GM12878 (cell line): Measurements from ENCODE around the gene HVCN1. TPM values are rescaled to one million over a fixed set of nuclear protein-coding genes. Genes with fewer than 3 reads are reported as not detected.

Source experiments
- ATAC-seq: fragments of 200-7000 bp; cut with Tn5 transposase; 3 replicates; pipeline ENCODE4 v1.9.1; 2020; ENCODE audit warnings: mild to moderate bottlenecking, moderate library complexity
- BruUV-seq: library from RNA; stranded (reverse); fragments of 400-500 nt; replicated peaks from 2 replicates; lab custom pipeline; 2021; lab: Mats Ljungman, UMichigan
- CTCF ChIA-PET: fragments of 300-600 bp; sonication (Branson Sonifier 250); formaldehyde crosslinking; extraction: SDS; loops from one replicate; lab custom pipeline; 2021; ENCODE audit warnings: inconsistent platforms; lab: Yijun Ruan, JAX
- POLR2A ChIA-PET: fragments of 350-600 bp; formaldehyde crosslinking; extraction: SDS; loops from one replicate; lab custom pipeline; 2021; ENCODE audit warnings: inconsistent platforms; lab: Charles Lee
- RAD21 ChIA-PET: fragments of 300-600 bp; sonication (Branson Sonifier 250); formaldehyde crosslinking; loops from one replicate; lab custom pipeline; 2023; ENCODE audit warnings: antibody characterized with exemption; ENCODE audit not compliant: unreplicated experiment; lab: Charles Lee
- SMC1A ChIA-PET: fragments of 300-600 bp; sonication (Branson Sonifier 250); formaldehyde crosslinking; loops from one replicate; lab custom pipeline; 2023; ENCODE audit not compliant: unreplicated experiment, uncharacterized antibody; lab: Charles Lee
- DNase-seq: peaks from one replicate; pipeline ENCODE4 v3.0.0-alpha.2; 2011; ENCODE audit warnings: low read depth, low spot score
- FAIRE-seq: peaks from 3 replicates; lab custom pipeline; 2011; peaks lifted over from hg19 to GRCh38; lab: Jason Lieb, UNC
- H2AFZ ChIP-seq: 2 replicates; pipeline ENCODE4 v1.6.0; 2011; ENCODE audit warnings: low read depth, low read length, control low read depth; ENCODE audit not compliant: control insufficient read depth
- H3K27ac ChIP-seq: 2 replicates; pipeline ENCODE4 v1.5.1; 2011; ENCODE audit warnings: control low read depth; ENCODE audit not compliant: control insufficient read depth, insufficient read depth
- H3K27me3 ChIP-seq, 2 experiments: replicated peaks in 1 of 2; 2 replicates each; pipeline versions ENCODE4 v1.6.0 to v1.6.1; 2011; ENCODE audit warnings: low read length in 1 of 2; ENCODE audit not compliant: control insufficient read depth in 2 of 2, insufficient read depth in 2 of 2
- H3K36me3 ChIP-seq, 2 experiments: 2 replicates each; pipeline ENCODE4 v1.5.1; 2011; ENCODE audit warnings: low read length in 1 of 2; ENCODE audit not compliant: control insufficient read depth in 2 of 2, insufficient read depth in 2 of 2
- H3K4me1 ChIP-seq: 2 replicates; pipeline ENCODE4 v1.6.1; 2011; ENCODE audit warnings: mild to moderate bottlenecking, low read length, moderate library complexity, mixed read lengths; ENCODE audit not compliant: control insufficient read depth, insufficient read depth
- H3K4me2 ChIP-seq: 2 replicates; pipeline ENCODE4 v1.6.0; 2011; ENCODE audit warnings: control low read depth; ENCODE audit not compliant: control insufficient read depth, insufficient read depth
- H3K4me3 ChIP-seq: fragments of 200-600 bp; sonication (generic); 2 replicates; pipeline ENCODE4 v1.5.1; 2016
- H3K79me2 ChIP-seq: 2 replicates; pipeline ENCODE4 v1.6.0; 2011; ENCODE audit warnings: low read length; ENCODE audit not compliant: control insufficient read depth, insufficient read depth
- H3K9ac ChIP-seq: 2 replicates; pipeline ENCODE4 v1.8.0; 2011; ENCODE audit warnings: low read length, control low read depth, mixed read lengths; ENCODE audit not compliant: control insufficient read depth, insufficient read depth
- H3K9me3 ChIP-seq: replicated peaks from 3 replicates; pipeline ENCODE4 v1.5.1; 2011; ENCODE audit warnings: mild to moderate bottlenecking, low read length; ENCODE audit not compliant: control insufficient read depth, insufficient read depth
- H4K20me1 ChIP-seq: 2 replicates; pipeline ENCODE4 v1.6.0; 2011; ENCODE audit not compliant: control insufficient read depth, insufficient read depth
- BMI1 ChIP-seq: fragments of 450-650 bp; IDR thresholded peaks from 2 replicates; pipeline ENCODE4 v1.6.1; 2016; ENCODE audit warnings: mild to moderate bottlenecking, moderate library complexity, borderline replicate concordance
- CUX1 ChIP-seq: IDR thresholded peaks from 2 replicates; pipeline ENCODE4 v1.6.1; 2012; ENCODE audit warnings: improper control_type of control experiment, low read depth, low read length; ENCODE audit not compliant: insufficient replicate concordance
- FOXK2 ChIP-seq: fragments of 450-650 bp; IDR thresholded peaks from 2 replicates; pipeline ENCODE4 v1.6.1; 2017; ENCODE audit warnings: mild to moderate bottlenecking, moderate library complexity
- MXI1 ChIP-seq: fragments of 150-350 bp; IDR thresholded peaks from 2 replicates; pipeline ENCODE4 v1.6.1; 2011; ENCODE audit warnings: low read depth, mild to moderate bottlenecking, inconsistent platforms, low read length, improper control_type of control experiment
- NFIC ChIP-seq: IDR thresholded peaks from 2 replicates; pipeline ENCODE4 v1.6.1; 2012; ENCODE audit warnings: low read depth, mild to moderate bottlenecking, inconsistent platforms, low read length, moderate library complexity
- NFYA ChIP-seq: IDR thresholded peaks from 2 replicates; pipeline ENCODE4 v1.6.1; 2011; ENCODE audit warnings: low read depth, mild to moderate bottlenecking, low read length, improper control_type of control experiment, borderline replicate concordance
- PAX8 ChIP-seq: fragments of 450-650 bp; IDR thresholded peaks from 2 replicates; pipeline ENCODE4 v1.6.1; 2017; ENCODE audit warnings: mild to moderate bottlenecking, moderate library complexity
- SPI1 ChIP-seq: IDR thresholded peaks from 2 replicates; pipeline ENCODE4 v1.6.1; 2011; ENCODE audit warnings: low read depth, mild to moderate bottlenecking, low read length, moderate library complexity, borderline replicate concordance; ENCODE audit not compliant: insufficient read depth
- USF1 ChIP-seq: IDR thresholded peaks from 2 replicates; pipeline ENCODE4 v1.6.1; 2011; ENCODE audit warnings: borderline replicate concordance, low read depth, mild to moderate bottlenecking, moderate library complexity, mixed read lengths, low read length; ENCODE audit not compliant: insufficient read depth; ENCODE audit errors: extremely low read length
- ZBED1 ChIP-seq: IDR thresholded peaks from 2 replicates; pipeline ENCODE4 v1.6.1; 2016; ENCODE audit warnings: borderline replicate concordance
- ZNF207 ChIP-seq: fragments of 450-650 bp; IDR thresholded peaks from 2 replicates; pipeline ENCODE4 v1.6.1; 2014; ENCODE audit warnings: antibody characterized with exemption, mild to moderate bottlenecking, borderline replicate concordance
- ZNF592 ChIP-seq: fragments of 450-650 bp; IDR thresholded peaks from 2 replicates; pipeline ENCODE4 v1.6.1; 2017; ENCODE audit warnings: mild to moderate bottlenecking, moderate library complexity
- WGBS: methylation state at CpG from one replicate; pipeline ENCODE4 v1.1.6; 2016; ENCODE audit warnings: low lambda C conversion rate; ENCODE audit not compliant: insufficient replicate concordance, insufficient coverage; ENCODE audit errors: missing lambda C conversion rate; 5-methylcytosine and 5-hydroxymethylcytosine counted together
- in situ Hi-C: fragments of 300-500 bp; cut with MboI; formaldehyde crosslinking; loops from 9 replicates; pipeline ENCODE4 v1.14.3; 2018; ENCODE audit warnings: mixed read lengths
- intact Hi-C: fragments of 100-400 bp; cut with micrococcal nuclease; formaldehyde crosslinking; loops from one replicate; pipeline ENCODE4 v1.14.2; 2022; ENCODE audit not compliant: unreplicated experiment
- polyA plus RNA-seq, 11 experiments: library from polyadenylated mRNA; depleted of rRNA in 4 of 11; unstranded in 6 of 11; stranded (reverse) in 5 of 11; fragments of >200 nt; fragmentation: Nextera tagmentation in 4 of 11; fragmentation: Illumina TruSeq in 1 of 11; extraction: Ambion mirVana in 4 of 11; extraction: Trizol in 1 of 11; gene quantifications; 1 replicate in 1 of 11; 2 replicates in 10 of 11; pipeline versions ENCODE4 v1.2.1 to v1.2.3, GENCODE V29; 2011 to 2016; ENCODE audit warnings: inconsistent platforms in 2 of 11, missing spikeins in 2 of 11, low read depth in 1 of 11
- total RNA-seq, 4 experiments: library from RNA; depleted of rRNA in 3 of 4; stranded (reverse); fragments of >200 nt in 3 of 4; fragmentation: Illumina TruSeq in 1 of 4; extraction: Trizol in 1 of 4; gene quantifications; 2 replicates each; pipeline versions ENCODE4 v1.2.1 to v1.2.3, GENCODE V29; 2013 to 2021

Gene HVCN1
- total and polyA plus RNA-seq, 10 of the 15 experiments (the other 5 are each of a cell fraction or from before 2014, with no cell fraction given), result 27.8 to 181 (median 103) TPM

GRCh38 chr12:110683888-110684287 lies 5.0 kb downstream of the HVCN1 start (continued):
- TF ChIP-seq PAX8 (no peak), FOXK2 (no peak), CUX1 (no peak), NFYA (no peak)

GRCh38 chr12:110680032-110680431 lies 8.9 kb downstream of the HVCN1 start:
- no peaks in the 10 kb centered on the region for H3K9me3 ChIP-seq
- H3K9ac ChIP-seq, result no peak overlapping the region
- SMC1A ChIA-PET, result interaction anchor here (1.3 to 8.3 kb wide), 5 partner anchors 12 to 61 kb away, joined by 3 to 80 read pairs (median 7); no protein-coding TSS in a partner anchor
- in situ Hi-C loops, result no loop called here
- POLR2A ChIA-PET, result interaction anchor here (1.0 to 4.9 kb wide), 6 partner anchors 10 to 105 kb away, joined by 3 to 78 read pairs (median 12); partner anchors contain the start of gene TCTN1
- 52% methylated on average over 1 of the region's 1 CpG for WGBS
- no peaks in the 10 kb centered on the region for H3K27me3 ChIP-seq
- no peak for ATAC-seq
- no peak for FAIRE-seq
- BruUV-seq, result no TSS peak
- no peak overlapping the region for H3K4me3 ChIP-seq
- H3K4me2 ChIP-seq, result no peak overlapping the region
- no peak overlapping the region for H3K27ac ChIP-seq
- H3K4me1 ChIP-seq, result peaks cover 63% of the 10 kb centered on the region
- intact Hi-C loops, result no loop called here
- peaks cover 9 to 28% of the 10 kb centered on the region in 2 experiments for H3K36me3 ChIP-seq
- H2AFZ ChIP-seq, result no peak overlapping the region
- RAD21 ChIA-PET, result interaction anchor here (0.9 to 5.1 kb wide), 6 partner anchors 11 to 212 kb away, joined by 3 to 42 read pairs (median 4); partner anchors contain the start of gene GPN3
- H3K79me2 ChIP-seq, result peaks cover 54% of the 10 kb centered on the region
- CTCF ChIA-PET, result interaction anchor here (1.0 to 2.2 kb wide), 3 partner anchors 10 to 16 kb away, joined by 3 to 6 read pairs (median 4); no protein-coding TSS in a partner anchor
- DNase-seq, result no peak
- H4K20me1 ChIP-seq, result no peaks in the 10 kb centered on the region
- no peak for TF ChIP-seq USF1
- TF ChIP-seq MXI1, result no peak
- TF ChIP-seq SPI1, result no peak
- TF ChIP-seq ZNF207, result no peak
- TF ChIP-seq NFIC, result no peak
- no peak for TF ChIP-seq ZNF592
- no peak for TF ChIP-seq BMI1
- TF ChIP-seq ZBED1, result no peak
